Thyroid gland (tissue), 4 donors: ENCODE measurements around the gene PMFBP1.

Experiments used
- CTCF ChIP-seq, 6 experiments: fragments of 200-600 bp in 3 of 6; fragments of 450-650 bp in 3 of 6; sonication (generic) in 3 of 6; IDR thresholded peaks; one replicate each; pipeline ENCODE4 v1.5.1; 2016 to 2019; ENCODE audit warnings: antibody characterized with exemption in 6 of 6, mild to moderate bottlenecking in 2 of 6, inconsistent platforms in 1 of 6, moderate library complexity in 1 of 6
- POLR2A ChIP-seq, 2 donors: fragments of 450-650 bp; IDR thresholded peaks; one replicate each; pipeline ENCODE4 v1.6.1; 2017; ENCODE audit warnings: antibody characterized with exemption in 2 of 2, mild to moderate bottlenecking in 2 of 2, moderate library complexity in 1 of 2

GRCh38 chr16:72083778-72084404 is 88.1 kb downstream of the PMFBP1 start:
- TF ChIP-seq CTCF (IDR thresholded peaks at IDR 0.05) (no peak), POLR2A (IDR thresholded peaks at IDR 0.05) (no peak)
